Measurements from ENCODE around the gene EGFLAM. TPM values are rescaled to one million over a fixed set of nuclear protein-coding genes. Genes with fewer than 3 reads are reported as not detected.

Gene EGFLAM
- total and polyA plus RNA-seq, 2 donors (not counting 3 experiments of a cell fraction or from before 2014, with no cell fraction given), result 1.2 to 2.7 TPM

DNA sequence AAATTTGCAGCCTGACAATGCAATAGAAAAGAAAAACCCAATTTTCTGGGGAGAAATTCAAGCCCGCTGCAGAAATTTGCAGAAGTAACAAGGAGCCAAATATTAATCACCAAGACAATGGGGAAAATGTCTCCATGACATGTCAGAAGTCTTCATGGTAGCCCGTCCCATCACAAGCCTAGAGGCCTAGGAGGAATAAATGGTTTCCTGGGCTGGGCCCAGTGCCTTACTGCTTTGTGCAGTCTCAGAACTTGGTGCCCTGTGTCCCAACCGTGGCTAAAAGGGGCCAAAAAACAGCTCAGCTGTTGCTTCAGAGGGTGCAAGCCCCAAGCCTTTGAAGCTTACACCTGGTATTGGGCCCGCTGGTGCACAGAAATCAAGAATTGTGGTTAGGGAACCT lies 23.6 kb upstream of the EGFLAM start:
- Histone ChIP-seq H3K4me2 (ENCODE audit: insufficient read depth, low read length) (no peak overlapping the region), H2AFZ (ENCODE audit: low read depth, low read length) (no peak overlapping the region), H3K9me3 (replicated peaks; ENCODE audit: control insufficient read depth, insufficient read depth, low read length) (no peaks in the 10 kb centered on the region), H3K79me2 (ENCODE audit: control insufficient read depth, insufficient read depth, low read length) (no peaks in the 10 kb centered on the region), H3K4me3 (replicated peaks in 1 of 3; ENCODE audit: insufficient read depth in 1 of 3, low read depth in 1 of 3, low read length in 3 of 3) (no peak overlapping the region), H3K27me3 (ENCODE audit: control insufficient read depth in 2 of 2, insufficient read depth in 2 of 2, low read length in 2 of 2) (no peaks in the 10 kb centered on the region), H3K4me1 (ENCODE audit: control insufficient read depth, extremely low read depth, insufficient read depth, low read length) (no peaks in the 10 kb centered on the region), H4K20me1 (replicated peaks; ENCODE audit: control insufficient read depth, extremely low read depth, insufficient read depth, low read length) (no peaks in the 10 kb centered on the region), H3K9ac (replicated peaks; ENCODE audit: extremely low read depth, insufficient read depth, low read length) (no peak overlapping the region), H3K27ac (ENCODE audit: insufficient read depth, low read depth, low read length) (no peak overlapping the region), H3K36me3 (ENCODE audit: control insufficient read depth in 2 of 2, extremely low read depth in 1 of 2, insufficient read depth in 2 of 2, low read length in 2 of 2) (no peaks in the 10 kb centered on the region), H3K9me1 (replicated peaks; ENCODE audit: control insufficient read depth, extremely low read depth, insufficient read depth, low read length) (no peaks in the 10 kb centered on the region)
- DNase-seq (ENCODE audit: low read depth, low spot score) (no peak), FAIRE-seq (no peak)
- dilution Hi-C loops (cut with MboI; ENCODE audit: extremely low pct_ligation_motif_present, low sequenced_read_pairs) (no loop called here), intact Hi-C loops (cut with micrococcal nuclease) (no loop called here)
- BruUV-seq (replicated peaks), result no TSS peak
- ChIA-PET CTCF (no interaction called here), POLR2A (no interaction called here)
- TF ChIP-seq, protein P1, sequence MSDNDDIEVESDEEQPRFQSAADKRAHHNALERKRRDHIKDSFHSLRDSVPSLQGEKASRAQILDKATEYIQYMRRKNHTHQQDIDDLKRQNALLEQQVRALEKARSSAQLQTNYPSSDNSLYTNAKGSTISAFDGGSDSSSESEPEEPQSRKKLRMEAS (IDR thresholded peaks at IDR 0.05; ENCODE audit: insufficient read depth, insufficient read length), result no peak
- no peak for TF ChIP-seq GATA2 (IDR thresholded peaks at IDR 0.05; ENCODE audit: insufficient read depth, insufficient read length, low read depth, low read length)
- no peak for TF ChIP-seq POLR2AphosphoS5 (IDR thresholded peaks at IDR 0.05; ENCODE audit: insufficient read depth, low read depth, low read length)
- TF ChIP-seq MYC (IDR thresholded peaks at IDR 0.05; ENCODE audit: low read depth, low read length), result no peak
- no peak for TF ChIP-seq JUN (IDR thresholded peaks at IDR 0.05; ENCODE audit: borderline replicate concordance, insufficient read depth, insufficient read length, low read depth)
- no peak for TF ChIP-seq EZH2 (IDR thresholded peaks at IDR 0.05; ENCODE audit: borderline replicate concordance, low read depth, low read length, severe bottlenecking)
- TF ChIP-seq FOS (IDR thresholded peaks at IDR 0.05; ENCODE audit: borderline replicate concordance, insufficient read depth, low read length), result no peak
- TF ChIP-seq, protein P2, sequence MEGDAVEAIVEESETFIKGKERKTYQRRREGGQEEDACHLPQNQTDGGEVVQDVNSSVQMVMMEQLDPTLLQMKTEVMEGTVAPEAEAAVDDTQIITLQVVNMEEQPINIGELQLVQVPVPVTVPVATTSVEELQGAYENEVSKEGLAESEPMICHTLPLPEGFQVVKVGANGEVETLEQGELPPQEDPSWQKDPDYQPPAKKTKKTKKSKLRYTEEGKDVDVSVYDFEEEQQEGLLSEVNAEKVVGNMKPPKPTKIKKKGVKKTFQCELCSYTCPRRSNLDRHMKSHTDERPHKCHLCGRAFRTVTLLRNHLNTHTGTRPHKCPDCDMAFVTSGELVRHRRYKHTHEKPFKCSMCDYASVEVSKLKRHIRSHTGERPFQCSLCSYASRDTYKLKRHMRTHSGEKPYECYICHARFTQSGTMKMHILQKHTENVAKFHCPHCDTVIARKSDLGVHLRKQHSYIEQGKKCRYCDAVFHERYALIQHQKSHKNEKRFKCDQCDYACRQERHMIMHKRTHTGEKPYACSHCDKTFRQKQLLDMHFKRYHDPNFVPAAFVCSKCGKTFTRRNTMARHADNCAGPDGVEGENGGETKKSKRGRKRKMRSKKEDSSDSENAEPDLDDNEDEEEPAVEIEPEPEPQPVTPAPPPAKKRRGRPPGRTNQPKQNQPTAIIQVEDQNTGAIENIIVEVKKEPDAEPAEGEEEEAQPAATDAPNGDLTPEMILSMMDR (IDR thresholded peaks at IDR 0.05; ENCODE audit: extremely low read depth in 1 of 2, insufficient read depth in 1 of 2, low read depth in 1 of 2, low read length in 2 of 2), result no peak
- no peak for TF ChIP-seq POLR2A (IDR thresholded peaks at IDR 0.05; ENCODE audit: low read depth, low read length)
